Keratinocyte (primary cell): Measurements from ENCODE around the gene MCOLN2.

Source experiments
- CTCF ChIP-seq, 3 experiments: IDR thresholded peaks in 1 of 3; conservative IDR thresholded peaks in 1 of 3; optimal IDR thresholded peaks in 1 of 3; 2 replicates in 2 of 3; 3 replicates in 1 of 3; pipeline versions ENCODE3 to v1.5.1; 2011; ENCODE audit warnings: low read length in 3 of 3, mild to moderate bottlenecking in 3 of 3, moderate library complexity in 2 of 3, control low read depth in 1 of 3, inconsistent platforms in 1 of 3; ENCODE audit not compliant: insufficient read depth in 2 of 3; ENCODE audit errors: extremely low read depth in 1 of 3
- EZH2 ChIP-seq: IDR thresholded peaks from one replicate; pipeline ENCODE4 v1.6.1; 2012; ENCODE audit warnings: inconsistent platforms, mild to moderate bottlenecking, low read length, moderate library complexity

GRCh38 chr1:84985365-84985764 lies 11.5 kb downstream of the MCOLN2 start:
- TF ChIP-seq CTCF (optimal IDR thresholded peaks at IDR 0.05 in 1 of 3, IDR thresholded peaks at IDR 0.05 in 1 of 3, conservative IDR thresholded peaks at IDR 0.05 in 1 of 3; ENCODE audit: extremely low read depth in 1 of 3, insufficient read depth in 2 of 3, low read length in 3 of 3): no peak
- no peak for TF ChIP-seq EZH2
